ENCODE measurements around the gene METTL1. TPM values are rescaled to one million over a fixed set of nuclear protein-coding genes. Genes with fewer than 3 reads are reported as not detected.
A peak's percentile ranks its signal among the peaks of the same experiment; 100 is the strongest.
"Not testable (repeated sequence)": the region's sequence is repeated elsewhere in the genome, so short reads cannot be mapped to it uniquely, and the experiment has no call there.

Gene METTL1
- total RNA-seq, 1 donor = 8.6 TPM

DNA sequence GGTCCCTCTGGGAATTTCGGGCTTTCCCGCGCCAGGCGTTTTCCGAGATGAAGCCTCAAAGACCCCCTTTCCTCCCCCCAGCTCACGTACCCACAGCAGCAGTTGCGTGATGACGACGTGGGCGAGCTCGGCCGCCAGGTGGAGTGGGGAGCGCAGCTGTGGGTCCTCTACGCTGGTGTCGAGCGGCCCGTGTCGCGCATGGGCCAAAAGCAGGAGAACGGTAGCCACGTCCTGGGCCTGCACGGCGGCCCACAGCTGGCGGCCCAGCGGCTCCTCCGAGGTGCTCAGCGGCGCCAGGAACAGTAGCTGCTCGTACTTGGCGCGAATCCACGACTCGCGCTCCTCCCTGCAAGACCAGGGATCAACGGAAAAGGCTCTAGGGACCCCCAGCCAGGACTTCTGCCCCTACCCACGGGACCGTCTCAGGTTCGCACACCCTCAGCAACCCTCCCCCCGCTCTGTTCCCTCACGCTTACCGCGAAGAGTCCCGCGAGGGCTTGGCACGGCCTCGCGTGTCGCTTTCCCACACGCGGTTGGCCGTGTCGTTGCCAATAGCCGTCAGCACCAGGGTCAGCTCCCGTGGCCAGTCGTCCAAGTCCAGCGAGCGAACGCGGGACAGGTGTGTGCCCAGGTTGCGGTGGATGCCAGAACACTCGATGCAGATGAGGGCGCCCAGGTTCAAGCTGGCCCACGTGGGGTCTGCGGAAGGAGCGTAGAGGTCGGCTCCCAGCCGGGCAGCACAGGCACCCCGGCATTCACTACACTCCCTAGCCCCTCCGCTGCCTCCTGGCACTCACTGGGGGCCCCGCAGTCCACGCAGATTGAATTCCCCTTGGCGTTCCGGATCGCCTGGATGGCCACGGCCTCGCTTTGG is 44.8 kb downstream of the METTL1 start:
- DNase-seq (ENCODE audit: low read depth in 2 of 3, low spot score in 2 of 3) = no peak

GRCh38 chr12:57726151-57726883 is 45.6 kb downstream of the METTL1 start:
- DNase-seq (ENCODE audit: low read depth in 2 of 3, low spot score in 2 of 3) = peak in 2 of 3 donors; percentile 30 to 52

- DNase-seq (ENCODE audit: low read depth in 2 of 3, low spot score in 2 of 3) = no peak
Observed at GRCh38 chr12:57725851-57726150, 46.1 kb downstream of the METTL1 start.

- DNase-seq (ENCODE audit: low read depth in 2 of 3, low spot score in 2 of 3) = no peak
Observed at GRCh38 chr12:57724936-57725740, 46.8 kb downstream of the METTL1 start.

DNA sequence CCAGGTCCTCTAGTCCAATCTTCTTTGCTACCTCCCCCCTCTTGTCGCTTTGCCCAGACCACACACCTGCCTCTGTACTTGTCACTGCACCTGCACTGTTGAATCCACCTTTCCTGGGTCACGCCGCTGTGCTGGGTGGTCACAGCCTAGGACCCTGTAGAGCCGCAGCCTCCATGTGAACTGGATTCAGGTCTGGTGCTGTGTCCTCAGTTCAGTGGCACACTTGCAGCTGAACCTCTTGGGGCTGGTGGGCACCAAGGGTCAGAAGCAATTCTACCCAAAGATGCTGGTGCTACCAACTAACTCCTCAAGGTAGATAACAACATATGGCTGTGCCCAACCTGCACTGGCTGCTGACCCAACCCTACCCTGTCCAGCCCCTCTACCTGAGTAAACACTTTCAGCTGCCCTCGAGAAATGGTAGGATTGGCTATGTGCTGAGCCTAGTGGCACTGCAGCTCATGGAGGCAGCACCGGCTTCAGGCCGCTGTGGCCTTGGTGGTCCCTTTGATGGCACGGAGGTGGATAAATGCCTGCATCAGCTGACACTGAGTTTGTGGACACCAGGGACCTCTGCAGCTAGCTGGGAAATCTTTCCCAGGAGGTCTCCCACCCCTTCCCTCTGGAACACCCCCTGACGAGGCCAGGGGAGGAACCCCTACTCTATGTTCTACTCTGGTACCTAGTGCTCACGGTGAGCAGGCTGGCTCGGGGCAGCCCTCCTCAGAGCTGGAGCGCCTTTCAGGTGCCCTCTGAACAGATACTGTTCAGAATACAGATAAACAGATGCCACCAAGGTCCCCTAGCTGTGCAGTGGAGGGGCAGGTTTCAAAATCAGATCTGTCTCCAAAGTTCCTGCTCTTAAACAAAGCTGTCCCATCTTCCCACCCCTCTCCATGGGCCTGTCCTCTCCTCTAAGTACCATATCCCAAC is 47.6 kb downstream of the METTL1 start:
- no peak for DNase-seq (ENCODE audit: low read depth in 2 of 3, low spot score in 2 of 3)

- DNase-seq (ENCODE audit: low read depth in 2 of 3, low spot score in 2 of 3) = no peak
Observed at GRCh38 chr12:57723630-57723962, 48.3 kb downstream of the METTL1 start.

- no peak for DNase-seq (ENCODE audit: low read depth in 2 of 3, low spot score in 2 of 3)
Observed at GRCh38 chr12:57722716-57723629, 48.9 kb downstream of the METTL1 start.

DNA sequence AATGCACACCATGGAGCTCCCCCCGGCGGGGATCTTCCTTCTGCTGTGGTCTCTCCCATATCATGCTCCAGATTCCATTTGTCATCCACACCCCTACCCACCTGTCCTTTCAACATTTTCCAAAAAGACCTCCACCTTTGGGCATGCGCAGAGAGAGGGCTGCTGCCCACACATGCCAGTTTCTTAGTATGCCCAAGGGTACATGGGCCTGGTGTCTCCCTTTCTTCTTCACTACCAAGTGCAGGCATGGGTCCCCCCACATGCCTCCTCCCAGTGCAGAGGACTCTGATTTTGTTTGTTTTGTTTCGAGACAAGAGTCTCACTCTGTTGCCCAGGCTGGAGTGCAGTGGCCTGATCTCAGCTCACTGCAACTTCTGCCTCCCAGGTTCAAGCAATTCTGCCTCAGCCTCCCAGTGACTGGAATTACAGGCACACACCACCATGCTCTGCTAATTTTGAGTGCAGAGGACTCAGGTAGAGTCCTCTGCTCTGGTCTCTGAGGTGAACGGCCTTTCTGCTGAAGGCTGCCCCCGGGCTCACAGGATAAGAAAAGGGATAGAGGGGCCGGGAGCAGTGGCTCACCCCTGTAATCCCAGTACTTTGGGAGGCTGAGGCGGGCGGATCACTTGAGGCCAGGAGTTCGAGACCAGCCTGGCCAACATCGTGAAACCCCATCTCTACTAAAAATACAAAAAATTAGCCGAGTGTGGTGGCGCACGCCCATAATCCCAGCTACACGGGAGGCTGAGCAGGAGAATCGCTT is 49.9 kb downstream of the METTL1 start:
- DNase-seq (ENCODE audit: low read depth in 2 of 3, low spot score in 2 of 3) = not testable (repeated sequence)

DNA sequence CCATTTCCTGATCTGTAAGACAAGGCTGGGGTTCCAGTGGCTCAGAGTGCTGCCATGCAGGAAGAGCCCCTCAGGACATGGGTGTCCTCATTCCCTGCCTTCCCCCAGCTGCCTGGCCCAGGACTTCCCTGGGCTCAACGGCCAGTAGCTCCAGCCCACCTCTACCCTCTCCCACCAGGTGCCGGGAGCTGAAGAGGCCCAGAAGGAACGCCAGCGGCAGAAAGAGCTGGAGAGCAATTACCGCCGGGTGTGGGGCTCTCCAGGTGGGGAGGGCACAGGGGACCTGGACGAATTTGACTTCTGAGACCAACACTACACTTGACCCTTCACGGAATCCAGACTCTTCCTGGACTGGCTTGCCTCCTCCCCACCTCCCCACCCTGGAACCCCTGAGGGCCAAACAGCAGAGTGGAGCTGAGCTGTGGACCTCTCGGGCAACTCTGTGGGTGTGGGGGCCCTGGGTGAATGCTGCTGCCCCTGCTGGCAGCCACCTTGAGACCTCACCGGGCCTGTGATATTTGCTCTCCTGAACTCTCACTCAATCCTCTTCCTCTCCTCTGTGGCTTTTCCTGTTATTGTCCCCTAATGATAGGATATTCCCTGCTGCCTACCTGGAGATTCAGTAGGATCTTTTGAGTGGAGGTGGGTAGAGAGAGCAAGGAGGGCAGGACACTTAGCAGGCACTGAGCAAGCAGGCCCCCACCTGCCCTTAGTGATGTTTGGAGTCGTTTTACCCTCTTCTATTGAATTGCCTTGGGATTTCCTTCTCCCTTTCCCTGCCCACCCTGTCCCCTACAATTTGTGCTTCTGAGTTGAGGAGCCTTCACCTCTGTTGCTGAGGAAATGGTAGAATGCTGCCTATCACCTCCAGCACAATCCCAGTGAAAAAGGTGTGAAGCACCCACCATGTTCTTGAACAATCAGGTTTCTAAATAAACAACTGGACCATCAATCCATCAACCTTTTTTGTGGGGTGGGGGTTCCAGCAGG is 51.0 kb downstream of the METTL1 start:
- DNase-seq (ENCODE audit: low read depth in 2 of 3, low spot score in 2 of 3) = no peak

DNA sequence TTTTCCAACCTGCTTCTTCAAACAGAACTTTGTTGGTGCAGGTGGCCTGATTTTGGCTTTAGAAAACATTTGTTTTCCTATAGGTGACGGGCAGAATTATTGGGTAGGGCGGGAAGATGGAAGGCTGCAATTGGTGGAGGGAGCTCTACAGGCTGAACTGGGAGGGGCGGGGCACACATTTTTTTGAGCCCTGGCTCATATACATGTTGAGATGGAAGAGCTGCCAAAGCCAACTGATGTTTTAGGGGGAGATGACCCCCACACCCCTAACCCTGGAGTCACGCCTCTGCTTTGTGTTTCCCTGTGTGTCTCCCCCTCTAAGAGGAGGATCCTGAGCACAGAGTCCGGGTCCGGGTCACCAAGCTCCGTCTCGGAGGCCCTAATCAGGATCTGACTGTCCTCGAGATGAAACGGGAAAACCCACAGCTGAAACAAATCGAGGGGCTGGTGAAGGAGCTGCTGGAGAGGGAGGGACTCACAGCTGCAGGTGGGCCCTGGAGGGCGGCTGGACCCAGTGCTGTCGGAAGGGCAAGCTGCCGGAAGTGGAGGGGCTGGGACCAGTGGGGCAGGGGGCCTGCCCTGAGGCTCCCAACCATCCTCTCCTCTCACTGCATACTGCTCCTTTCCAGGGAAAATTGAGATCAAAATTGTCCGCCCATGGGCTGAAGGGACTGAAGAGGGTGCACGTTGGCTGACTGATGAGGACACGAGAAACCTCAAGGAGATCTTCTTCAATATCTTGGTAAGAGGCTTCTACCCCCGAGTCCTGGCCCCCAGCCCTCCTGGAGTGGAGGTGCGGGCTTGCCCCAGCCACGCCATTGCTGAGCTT is 51.9 kb downstream of the METTL1 start:
- no peak for DNase-seq (ENCODE audit: low read depth in 2 of 3, low spot score in 2 of 3)

DNA sequence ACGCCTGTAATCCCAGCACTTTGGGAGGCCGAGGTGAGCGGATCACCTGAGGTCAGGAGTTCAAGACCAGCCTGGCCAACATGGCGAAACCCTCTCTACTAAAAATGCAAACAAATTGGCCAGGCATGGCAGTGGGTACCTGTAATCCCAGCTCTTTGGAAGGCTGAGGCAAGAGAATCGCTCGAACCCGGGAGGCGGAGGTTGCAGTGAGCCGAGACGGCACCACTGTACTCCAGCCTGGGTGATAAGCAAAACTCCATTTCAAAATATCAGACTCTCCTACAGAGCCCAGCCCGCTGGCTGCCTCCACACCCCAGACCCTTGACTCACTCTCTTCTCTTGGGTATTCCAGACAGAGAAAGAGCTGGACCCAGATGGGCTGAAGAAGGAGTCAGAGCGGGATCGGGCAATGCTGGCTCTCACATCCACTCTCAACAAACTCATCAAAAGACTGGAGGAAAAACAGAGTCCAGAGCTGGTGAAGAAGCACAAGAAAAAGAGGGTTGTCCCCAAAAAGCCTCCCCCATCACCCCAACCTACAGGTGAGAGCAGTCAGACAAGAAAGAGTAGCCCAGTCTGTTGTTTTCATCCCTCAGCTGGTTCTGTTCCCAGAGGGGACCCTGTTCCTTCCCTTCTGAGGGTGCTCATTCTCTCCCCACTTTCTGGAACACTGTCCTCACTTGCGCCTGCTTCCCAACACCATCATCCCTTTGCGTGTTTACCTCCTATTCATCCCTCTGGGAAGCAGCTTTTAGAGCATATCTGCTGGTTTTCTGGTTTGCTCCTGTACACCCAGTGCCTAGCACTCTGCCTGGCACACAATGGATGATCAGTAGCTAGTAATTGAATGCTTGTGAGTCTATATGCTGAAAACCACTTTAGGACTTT is 53.0 kb downstream of the METTL1 start:
- no peak for DNase-seq (ENCODE audit: low read depth in 2 of 3, low spot score in 2 of 3)
